HG02610 (cell line): ENCODE measurements around the gene NAALADL2.
"Not testable (repeated sequence)": the region's sequence is repeated elsewhere in the genome, so short reads cannot be mapped to it uniquely, and the experiment has no call there.

Source experiments
- ATAC-seq: cut with Tn5 transposase; IDR thresholded peaks from one replicate; pipeline ENCODE4 v1.9.1; 2021; ENCODE audit warnings: mild to moderate bottlenecking, moderate library complexity; ENCODE audit not compliant: unreplicated experiment

NAALADL2 gene

GRCh38 chr3:175805825-175806224, 946.7 kb downstream of the NAALADL2 start:
- no peak for ATAC-seq

DNA sequence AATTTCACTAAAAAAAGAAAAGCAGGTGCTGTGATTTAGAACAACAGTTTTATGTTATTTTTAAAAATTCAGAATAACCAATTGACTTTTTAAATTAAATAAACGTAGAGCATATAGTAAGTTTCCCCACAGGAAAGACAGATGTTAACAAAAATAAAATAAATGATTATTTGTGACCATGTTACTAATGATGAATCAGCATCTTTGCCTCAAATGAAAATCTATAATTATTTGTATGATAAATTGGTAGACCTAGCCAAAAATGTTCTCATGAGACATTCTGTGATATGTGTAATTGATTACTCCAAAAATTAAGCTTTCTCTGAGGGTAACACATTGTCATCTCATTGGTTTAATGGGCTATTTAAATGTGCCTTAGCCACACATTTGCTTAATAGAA, 948.0 kb downstream of the NAALADL2 start:
- no peak for ATAC-seq

- no peak for ATAC-seq
Measured at GRCh38 chr3:175818811-175819464, 959.8 kb downstream of the NAALADL2 start.

DNA sequence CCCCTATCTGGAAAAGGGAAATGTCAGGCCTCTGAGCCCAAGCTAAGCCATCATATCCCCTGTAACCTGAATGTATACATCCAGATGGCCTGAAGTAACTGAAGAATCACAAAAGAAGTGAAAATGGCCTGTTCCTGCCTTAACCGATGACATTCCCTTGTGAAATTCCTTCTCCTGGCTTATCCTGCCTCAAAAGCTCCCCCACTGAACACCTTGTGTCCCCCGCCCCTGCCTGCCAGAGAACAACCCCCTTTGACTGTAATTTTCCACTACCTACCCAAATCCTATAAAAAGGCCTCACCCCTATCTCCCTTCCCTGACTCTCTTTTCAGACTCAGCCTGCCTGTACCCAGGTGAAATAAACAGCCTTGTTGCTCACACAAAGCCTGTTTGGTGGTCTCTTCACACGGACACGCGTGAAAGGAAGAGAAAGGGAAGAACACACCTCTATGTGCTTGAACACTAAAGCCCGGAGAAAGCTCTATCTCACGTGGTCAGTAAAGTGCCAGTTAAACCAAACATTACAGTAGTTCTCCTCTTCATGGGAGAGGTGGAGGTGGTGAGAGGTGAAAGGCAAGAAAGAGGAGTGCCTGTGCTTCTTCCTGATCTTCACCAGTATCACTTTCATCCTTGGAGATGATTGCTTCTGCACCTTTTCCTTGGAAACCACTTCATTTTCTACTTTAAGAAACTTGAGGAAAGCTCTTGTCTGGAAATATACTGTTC, 963.8 kb downstream of the NAALADL2 start:
- not testable (repeated sequence) for ATAC-seq

- not testable (repeated sequence) for ATAC-seq
Measured at GRCh38 chr3:175825016-175825580, 966.0 kb downstream of the NAALADL2 start.

GRCh38 chr3:175826759-175827158, 967.6 kb downstream of the NAALADL2 start:
- no peak for ATAC-seq

DNA sequence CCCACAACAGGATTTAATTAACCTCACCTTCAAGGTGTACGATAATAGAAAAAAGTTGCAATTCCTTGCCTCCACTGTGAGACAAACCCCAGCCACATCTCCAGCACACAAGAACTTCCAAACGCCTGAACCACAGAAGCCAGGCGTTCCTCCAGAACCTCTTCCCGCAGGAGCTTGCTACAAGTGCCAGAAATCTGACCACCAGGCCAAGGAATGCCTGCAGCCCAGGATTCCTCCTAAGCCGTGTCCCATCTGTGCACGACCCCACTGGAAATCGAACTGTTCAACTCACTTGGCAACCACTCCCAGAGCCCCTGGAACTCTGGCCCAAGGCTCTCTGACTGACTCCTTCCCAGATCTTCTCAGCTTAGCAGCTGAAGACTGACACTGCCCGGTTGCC, 970.7 kb downstream of the NAALADL2 start:
- ATAC-seq: not testable (repeated sequence)

DNA sequence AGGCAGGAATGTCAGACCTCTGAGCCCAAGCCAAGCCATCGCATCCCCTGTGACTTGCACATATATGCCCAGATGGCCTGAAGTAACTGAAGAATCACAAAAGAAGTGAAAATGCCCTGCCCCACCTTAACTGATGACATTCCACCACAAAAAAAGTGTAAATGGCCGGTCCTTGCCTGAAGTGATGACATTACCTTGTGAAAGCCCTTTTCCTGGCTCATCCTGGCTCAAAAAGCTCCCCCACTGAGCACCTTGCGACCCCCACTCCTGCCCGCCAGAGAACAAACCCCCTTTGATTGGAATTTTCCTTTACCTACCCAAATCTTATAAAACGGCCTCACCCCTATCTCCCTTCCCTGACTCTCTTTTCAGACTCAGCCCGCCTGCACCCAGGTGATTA, 976.6 kb downstream of the NAALADL2 start:
- ATAC-seq: not testable (repeated sequence)

- no peak for ATAC-seq
Measured at GRCh38 chr3:175836617-175837016, 977.5 kb downstream of the NAALADL2 start.

DNA sequence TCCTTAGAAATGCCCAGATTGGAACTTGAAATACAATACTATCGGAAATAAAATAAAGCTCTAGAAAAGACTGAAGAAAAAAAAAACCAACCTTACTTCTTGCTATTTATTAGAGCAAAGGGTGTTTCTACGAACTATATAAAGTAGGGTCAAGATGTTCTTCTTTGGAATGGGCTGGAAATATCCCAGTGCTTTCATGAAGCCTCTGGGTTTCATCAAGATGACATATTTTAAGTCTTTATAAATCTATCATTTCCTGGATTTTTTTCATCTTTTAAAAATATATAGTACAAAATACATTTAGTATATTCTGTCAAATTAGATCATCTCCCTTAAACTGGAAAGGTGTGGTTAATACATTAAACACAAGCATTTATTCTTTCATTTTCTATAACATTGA, 978.8 kb downstream of the NAALADL2 start:
- no peak for ATAC-seq

GRCh38 chr3:175839366-175840005, 980.4 kb downstream of the NAALADL2 start:
- no peak for ATAC-seq

DNA sequence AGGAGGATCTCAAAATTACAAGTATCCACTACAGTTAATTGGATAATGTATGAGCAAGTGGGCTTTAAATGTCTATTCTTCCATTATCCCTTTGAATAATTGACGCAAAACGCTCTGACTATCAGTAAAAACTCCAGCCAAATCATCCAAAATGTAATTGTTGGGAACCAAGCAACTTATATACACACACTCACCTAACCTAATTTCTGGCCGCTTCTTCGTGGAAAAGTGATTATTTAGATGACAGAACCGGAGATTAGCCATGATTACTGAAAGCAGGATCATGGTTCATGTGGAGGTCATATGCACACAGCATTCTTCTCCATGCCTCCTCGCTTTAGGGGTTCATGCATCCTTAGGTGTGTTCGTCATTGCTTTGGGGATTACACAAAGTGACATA, 992.4 kb downstream of the NAALADL2 start:
- ATAC-seq: no peak

DNA sequence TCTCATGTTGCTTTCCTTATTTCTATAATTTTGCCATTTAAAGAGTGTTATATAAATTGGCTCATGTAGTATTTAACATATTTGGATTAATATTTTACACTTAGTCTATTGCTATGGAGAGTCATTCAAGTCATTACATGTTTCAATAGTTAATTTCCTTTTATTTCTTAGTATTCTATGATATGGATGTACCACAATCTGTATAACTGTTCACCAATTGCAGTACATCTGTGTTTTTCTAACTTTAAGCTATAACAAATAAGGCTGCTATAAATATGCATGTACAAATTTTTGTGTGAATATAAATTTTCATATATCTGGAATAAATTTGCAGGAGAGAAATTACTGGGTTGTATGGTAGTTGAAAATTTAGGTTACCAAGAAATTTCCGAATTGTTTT, 993.4 kb downstream of the NAALADL2 start:
- no peak for ATAC-seq

DNA sequence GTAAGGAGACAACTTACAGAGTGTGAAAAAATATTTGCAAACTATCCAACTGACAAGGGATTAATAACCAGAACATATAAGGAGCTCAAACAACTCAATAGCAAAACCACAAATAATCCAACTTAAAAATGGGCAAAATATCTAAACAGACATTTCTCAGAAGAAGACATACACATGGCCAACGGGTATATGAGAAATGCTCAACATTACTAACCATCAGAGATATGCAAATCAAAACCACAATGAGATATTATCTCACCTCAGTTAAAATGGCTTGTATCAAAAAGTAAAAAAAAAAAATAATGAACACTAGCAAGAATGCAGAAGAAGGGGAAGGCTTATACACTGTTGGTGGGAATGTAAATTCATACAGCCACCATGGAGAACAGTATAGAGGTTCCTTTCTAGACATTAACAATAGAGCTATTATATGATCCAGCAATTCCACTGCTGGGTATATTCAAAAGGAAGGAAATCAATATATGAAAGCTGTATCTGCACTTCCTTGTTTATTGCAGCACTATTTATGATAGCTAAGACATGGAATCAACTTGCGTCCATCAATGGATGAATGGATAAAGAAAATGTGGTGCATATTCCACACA, 998.6 kb downstream of the NAALADL2 start:
- ATAC-seq: no peak
